A673 (cell line): ENCODE results near the gene IFNA5. TPM values are rescaled to one million over a fixed set of nuclear protein-coding genes. Genes with fewer than 3 reads are reported as not detected.

Experiments used
- BruUV-seq: library from RNA; stranded (reverse); fragments of 400-500 nt; replicated peaks from 2 replicates; lab custom pipeline; 2021; lab: Mats Ljungman, UMichigan
- CTCF ChIA-PET: fragments of 300-600 bp; sonication (Branson Sonifier 250); formaldehyde crosslinking; loops from one replicate; lab custom pipeline; 2022; ENCODE audit warnings: antibody characterized with exemption; lab: Charles Lee
- POLR2A ChIA-PET: fragments of 300-600 bp; sonication (Branson Sonifier 250); formaldehyde crosslinking; loops from one replicate; lab custom pipeline; 2022; ENCODE audit warnings: antibody characterized with exemption; ENCODE audit not compliant: low non-redundant PET; lab: Charles Lee
- DNase-seq: peaks from one replicate; pipeline ENCODE4 v3.0.0-alpha.2; 2015; ENCODE audit warnings: low spot score
- H3K27ac ChIP-seq: fragments of 200-600 bp; sonication (generic); 2 replicates; pipeline ENCODE4 v1.5.1; 2016; ENCODE audit warnings: mixed run types, low read depth, mild to moderate bottlenecking, mixed read lengths, antibody characterized with exemption, low read length; ENCODE audit not compliant: poor library complexity, severe bottlenecking
- H3K27me3 ChIP-seq: fragments of 200-600 bp; sonication (generic); replicated peaks from 2 replicates; pipeline ENCODE4 v1.6.1; 2017; ENCODE audit warnings: mixed run types, low read depth, mild to moderate bottlenecking, mixed read lengths, antibody characterized with exemption, low read length; ENCODE audit not compliant: insufficient read depth, poor library complexity
- H3K36me3 ChIP-seq: fragments of 200-600 bp; sonication (generic); 2 replicates; pipeline ENCODE4 v1.6.1; 2016; ENCODE audit warnings: mixed run types, mild to moderate bottlenecking, mixed read lengths, antibody characterized with exemption, low read length; ENCODE audit not compliant: insufficient read depth, poor library complexity, severe bottlenecking
- H3K4me1 ChIP-seq: fragments of 200-600 bp; sonication (generic); 2 replicates; pipeline ENCODE4 v1.6.1; 2017; ENCODE audit warnings: mixed run types, mild to moderate bottlenecking, mixed read lengths, antibody characterized with exemption, low read length; ENCODE audit not compliant: insufficient read depth, poor library complexity, severe bottlenecking
- H3K4me3 ChIP-seq: fragments of 200-600 bp; sonication (generic); 2 replicates; pipeline ENCODE4 v1.5.1; 2016; ENCODE audit warnings: low read depth, mixed run types, mild to moderate bottlenecking, mixed read lengths, low read length; ENCODE audit not compliant: poor library complexity, severe bottlenecking
- H3K9me3 ChIP-seq: fragments of 200-600 bp; sonication (generic); 2 replicates; pipeline ENCODE4 v1.6.1; 2016; ENCODE audit warnings: mixed run types, low read depth, mild to moderate bottlenecking, mixed read lengths, antibody characterized with exemption, low read length; ENCODE audit not compliant: poor library complexity, severe bottlenecking
- CTCF ChIP-seq: fragments of 300-800, 200-600 bp; sonication (generic); conservative IDR thresholded peaks from 2 replicates; pipeline ENCODE4 v1.5.1; 2017; ENCODE audit warnings: low read depth, mild to moderate bottlenecking, antibody characterized with exemption, low read length, moderate library complexity, mixed read lengths
- EZH2 ChIP-seq: fragments of 200-600 bp; sonication (generic); IDR thresholded peaks from 2 replicates; pipeline ENCODE4 v1.6.1; 2017; ENCODE audit warnings: borderline replicate concordance, low read depth, mild to moderate bottlenecking, mixed read lengths, antibody characterized with exemption, low read length; ENCODE audit not compliant: poor library complexity, severe bottlenecking
- intact Hi-C: fragments of 100-400 bp; cut with micrococcal nuclease; formaldehyde crosslinking; loops from one replicate; pipeline ENCODE4 v1.10.0; 2022; ENCODE audit not compliant: unreplicated experiment
- total RNA-seq: library from RNA; stranded (reverse); gene quantifications from 2 replicates; pipeline ENCODE4 v1.2.3, GENCODE V29; 2021

Gene IFNA5
- total RNA-seq, 1 experiment from 2014 or later: not detected

DNA sequence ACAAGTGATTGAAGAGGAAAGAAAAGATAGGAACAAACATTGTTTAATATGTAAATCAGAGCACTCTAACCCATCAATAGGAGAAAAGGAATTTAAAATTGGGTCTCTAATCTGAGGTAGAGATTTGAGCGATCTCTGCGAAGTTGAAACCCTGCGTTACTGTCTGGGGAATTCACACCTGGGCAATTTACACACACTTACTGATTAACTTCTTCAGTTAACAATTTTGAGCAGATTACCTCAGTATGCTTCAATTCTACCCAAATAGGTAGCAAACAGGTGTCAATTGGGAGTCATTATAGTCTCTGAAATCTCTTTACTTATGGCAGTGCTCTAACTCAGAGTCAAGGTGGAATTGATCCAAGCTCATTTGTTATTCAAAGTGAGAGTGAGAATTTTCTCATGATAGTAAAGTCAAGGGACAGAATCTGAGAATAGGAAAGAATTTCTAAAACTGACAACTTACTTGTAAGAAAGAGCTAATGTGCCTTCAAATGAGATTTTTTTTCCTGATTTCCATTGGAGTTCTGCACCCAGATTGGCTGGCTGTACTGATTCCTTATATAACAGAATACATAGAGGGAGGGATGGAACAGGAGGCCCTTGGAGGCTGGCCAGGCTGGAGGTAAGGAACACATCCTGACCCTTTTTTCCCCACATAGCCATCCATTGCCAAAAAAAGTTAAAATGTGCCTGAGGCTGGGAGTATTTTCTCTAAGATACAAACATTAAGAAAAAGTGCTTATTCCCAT lies 38.2 kb downstream of the IFNA5 start:
- ChIA-PET CTCF (no interaction called here), POLR2A (no interaction called here)
- TF ChIP-seq EZH2 (no peak), CTCF (no peak)
- H3K9me3 ChIP-seq: no peaks in the 10 kb centered on the region
- H3K27ac ChIP-seq: no peak overlapping the region
- no peak overlapping the region for H3K4me3 ChIP-seq
- H3K36me3 ChIP-seq: no peaks in the 10 kb centered on the region
- no peaks in the 10 kb centered on the region for H3K4me1 ChIP-seq
- BruUV-seq: no TSS peak
- intact Hi-C loops: no loop called here
- no peak for DNase-seq
- peaks cover 29% of the 10 kb centered on the region for H3K27me3 ChIP-seq

GRCh38 chr9:21265421-21266189 lies 39.5 kb downstream of the IFNA5 start:
- no TSS peak for BruUV-seq
- DNase-seq: no peak
- no peak overlapping the region for H3K4me3 ChIP-seq
- TF ChIP-seq CTCF (no peak), EZH2 (no peak)
- H3K9me3 ChIP-seq: no peaks in the 10 kb centered on the region
- intact Hi-C loops: no loop called here
- H3K36me3 ChIP-seq: no peaks in the 10 kb centered on the region
- H3K27ac ChIP-seq: no peak overlapping the region
- POLR2A ChIA-PET: no interaction called here
- no peaks in the 10 kb centered on the region for H3K4me1 ChIP-seq
- CTCF ChIA-PET: no interaction called here
- peaks cover 29% of the 10 kb centered on the region for H3K27me3 ChIP-seq

DNA sequence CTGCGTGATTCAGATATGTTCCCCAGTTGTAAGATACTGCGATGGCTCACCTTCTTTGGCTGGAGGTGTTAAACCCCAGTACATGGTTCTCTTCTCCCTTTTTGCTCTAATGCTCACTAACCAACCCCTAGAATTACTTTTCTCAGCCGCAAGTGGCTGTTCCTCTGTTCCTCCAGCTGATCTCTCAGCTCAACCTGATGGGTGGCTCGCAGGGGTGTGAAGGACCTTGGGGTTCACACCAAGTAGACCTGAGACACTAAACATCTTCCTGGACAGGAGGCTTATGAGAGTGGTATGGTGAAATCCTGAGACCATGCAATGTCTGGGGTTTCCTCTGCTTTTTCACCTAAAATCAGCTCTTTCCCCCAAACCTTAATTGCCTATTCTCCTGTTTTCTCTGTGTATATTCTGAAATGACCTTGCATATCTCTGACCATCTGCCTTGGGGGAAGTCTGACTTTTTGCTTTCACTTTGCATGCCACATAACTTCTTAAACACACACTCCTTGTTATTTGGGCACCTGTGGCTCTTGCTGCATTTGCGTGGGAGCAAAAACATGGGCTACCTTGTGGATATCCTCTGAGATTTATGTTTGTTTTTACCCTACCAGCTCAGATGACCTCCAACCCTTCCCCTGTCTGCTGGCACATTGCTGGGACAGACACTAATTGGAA lies 49.4 kb downstream of the IFNA5 start:
- H3K9me3 ChIP-seq: no peaks in the 10 kb centered on the region
- BruUV-seq: no TSS peak
- H3K4me3 ChIP-seq: no peak overlapping the region
- H3K27ac ChIP-seq: no peak overlapping the region
- TF ChIP-seq CTCF: no peak
- no peak for TF ChIP-seq EZH2
- no peaks in the 10 kb centered on the region for H3K36me3 ChIP-seq
- DNase-seq: no peak
- peaks cover 13% of the 10 kb centered on the region for H3K27me3 ChIP-seq
- intact Hi-C loops: no loop called here
- POLR2A ChIA-PET: no interaction called here
- CTCF ChIA-PET: no interaction called here
- H3K4me1 ChIP-seq: no peaks in the 10 kb centered on the region

Other genes starting within 250 kb of the IFNA5 start
- not detected in 2 replicates for gene IFNB1, start 227.4 kb downstream of the IFNA5 start, total RNA-seq
- gene IFNW1, start 163.5 kb downstream of the IFNA5 start, total RNA-seq: not detected in 2 replicates
- not detected in 2 replicates for gene IFNA21, start 138.7 kb downstream of the IFNA5 start, total RNA-seq
- not detected in 2 replicates for gene IFNA4, start 117.7 kb downstream of the IFNA5 start, total RNA-seq
- not detected in 2 replicates for gene IFNA7, start 103.1 kb downstream of the IFNA5 start, total RNA-seq
- not detected in 2 replicates for gene IFNA10, start 98.2 kb downstream of the IFNA5 start, total RNA-seq
- not detected in 2 replicates for gene IFNA16, start 88.0 kb downstream of the IFNA5 start, total RNA-seq
- not detected in 2 replicates for gene IFNA17, start 77.1 kb downstream of the IFNA5 start, total RNA-seq
- not detected in 2 replicates for gene IFNA14, start 65.3 kb downstream of the IFNA5 start, total RNA-seq
- 8.4 and 8.9 TPM in 2 replicates for gene KLHL9, start 30.1 kb upstream of the IFNA5 start, total RNA-seq
- not detected in 2 replicates for gene IFNA6, start 45.6 kb upstream of the IFNA5 start, total RNA-seq
- gene IFNA13, start 62.7 kb upstream of the IFNA5 start, total RNA-seq: not detected in 2 replicates
- not detected in 2 replicates for gene IFNA2, start 80.1 kb upstream of the IFNA5 start, total RNA-seq
- gene IFNA8, start 103.8 kb upstream of the IFNA5 start, total RNA-seq: not detected in 2 replicates
- gene IFNA1, start 135.1 kb upstream of the IFNA5 start, total RNA-seq: not detected in 2 replicates
- gene IFNE, start 177.0 kb upstream of the IFNA5 start, total RNA-seq: not detected in 2 replicates